ENCODE results near the gene PCDH19. TPM values are rescaled to one million over a fixed set of nuclear protein-coding genes. Genes with fewer than 3 reads are reported as not detected.

PCDH19 gene, protein sequence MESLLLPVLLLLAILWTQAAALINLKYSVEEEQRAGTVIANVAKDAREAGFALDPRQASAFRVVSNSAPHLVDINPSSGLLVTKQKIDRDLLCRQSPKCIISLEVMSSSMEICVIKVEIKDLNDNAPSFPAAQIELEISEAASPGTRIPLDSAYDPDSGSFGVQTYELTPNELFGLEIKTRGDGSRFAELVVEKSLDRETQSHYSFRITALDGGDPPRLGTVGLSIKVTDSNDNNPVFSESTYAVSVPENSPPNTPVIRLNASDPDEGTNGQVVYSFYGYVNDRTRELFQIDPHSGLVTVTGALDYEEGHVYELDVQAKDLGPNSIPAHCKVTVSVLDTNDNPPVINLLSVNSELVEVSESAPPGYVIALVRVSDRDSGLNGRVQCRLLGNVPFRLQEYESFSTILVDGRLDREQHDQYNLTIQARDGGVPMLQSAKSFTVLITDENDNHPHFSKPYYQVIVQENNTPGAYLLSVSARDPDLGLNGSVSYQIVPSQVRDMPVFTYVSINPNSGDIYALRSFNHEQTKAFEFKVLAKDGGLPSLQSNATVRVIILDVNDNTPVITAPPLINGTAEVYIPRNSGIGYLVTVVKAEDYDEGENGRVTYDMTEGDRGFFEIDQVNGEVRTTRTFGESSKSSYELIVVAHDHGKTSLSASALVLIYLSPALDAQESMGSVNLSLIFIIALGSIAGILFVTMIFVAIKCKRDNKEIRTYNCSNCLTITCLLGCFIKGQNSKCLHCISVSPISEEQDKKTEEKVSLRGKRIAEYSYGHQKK (N-terminal part only)
- total RNA-seq, result 0.13 and 0.16 TPM in 2 replicates

GRCh38 chrX:100409610-100410590, at the start of gene PCDH19:
PCDH19 (minus strand) TSS chrX:100410273; CDS start chrX:100408597, 1,676 bp downstream.

Other genes with a start within 250 kb of the PCDH19 start
- gene TNMD, start 174.7 kb upstream of the PCDH19 start, total RNA-seq, result not detected in 2 replicates
- gene TSPAN6, start 226.5 kb upstream of the PCDH19 start, total RNA-seq, result 15.6 and 30.6 TPM in 2 replicates
- 1.8 and 7.1 TPM in 2 replicates for gene SRPX2, start 233.9 kb upstream of the PCDH19 start, total RNA-seq